22Rv1 (cell line): ENCODE data around the gene LCE3E.
"Not testable (repeated sequence)": the region's sequence is repeated elsewhere in the genome, so short reads cannot be mapped to it uniquely, and the experiment has no call there.

Experiments
- H3K27ac ChIP-seq: fragments of 450-650 bp; 2 replicates; pipeline ENCODE4 v1.5.1; 2017
- CTCF ChIP-seq: fragments of 450-650 bp; IDR thresholded peaks from 2 replicates; pipeline ENCODE4 v1.5.1; 2017; ENCODE audit warnings: mild to moderate bottlenecking
- ZFX ChIP-seq: fragments of 450-650 bp; IDR thresholded peaks from 2 replicates; pipeline ENCODE4 v1.6.1; 2017; ENCODE audit warnings: antibody characterized with exemption, borderline replicate concordance

LCE3E gene

GRCh38 chr1:152566681-152567080, at the start of gene LCE3E:
Gene LCE3E, minus strand, starts transcription at chr1:152566780. Its CDS starts 572 bp downstream, at chr1:152566208.
- H3K27ac ChIP-seq = no peak within 1 kb of the TSS
- TF ChIP-seq ZFX (no peak), CTCF (no peak)

- H3K27ac ChIP-seq = no peak within 1 kb of the TSS
- TF ChIP-seq ZFX (no peak), CTCF (no peak)
Observed at GRCh38 chr1:152613511-152613910, 46.9 kb upstream of the LCE3E start, which contains the start of gene LCE3B. Gene LCE3B, plus strand, starts transcription at chr1:152613811. Its CDS starts 0 bp downstream, at chr1:152613811.

GRCh38 chr1:152599934-152600333, 33.4 kb upstream of the LCE3E start, which contains the start of gene LCE3C:
Gene LCE3C, plus strand, starts transcription at chr1:152600234. Its CDS starts 498 bp downstream, at chr1:152600732.
- TF ChIP-seq ZFX (no peak), CTCF (no peak)
- H3K27ac ChIP-seq = no peak within 1 kb of the TSS

GRCh38 chr1:152596986-152597385, 30.4 kb upstream of the LCE3E start:
- TF ChIP-seq ZFX (no peak), CTCF (no peak)
- no peak overlapping the region for H3K27ac ChIP-seq

- peak; percentile 46 for TF ChIP-seq CTCF
- TF ChIP-seq ZFX = no peak
- no peak overlapping the region for H3K27ac ChIP-seq
Observed at GRCh38 chr1:152585586-152585985, 19.0 kb upstream of the LCE3E start.

GRCh38 chr1:152582647-152583046, 16.1 kb upstream of the LCE3E start:
- no peak overlapping the region for H3K27ac ChIP-seq
- no peak for TF ChIP-seq ZFX
- no peak for TF ChIP-seq CTCF

- H3K27ac ChIP-seq = no peak within 1 kb of the TSS
- TF ChIP-seq CTCF (no peak), ZFX (no peak)
Observed at GRCh38 chr1:152580433-152580832, 13.9 kb upstream of the LCE3E start, which contains the start of gene LCE3D. Gene LCE3D, minus strand, starts transcription at chr1:152580516. Its CDS starts 580 bp downstream, at chr1:152579936.

GRCh38 chr1:152579526-152579925, 12.9 kb upstream of the LCE3E start:
- H3K27ac ChIP-seq = not testable (repeated sequence)
